Measurements from ENCODE around the gene NRP2.

The NRP2 gene

DNA sequence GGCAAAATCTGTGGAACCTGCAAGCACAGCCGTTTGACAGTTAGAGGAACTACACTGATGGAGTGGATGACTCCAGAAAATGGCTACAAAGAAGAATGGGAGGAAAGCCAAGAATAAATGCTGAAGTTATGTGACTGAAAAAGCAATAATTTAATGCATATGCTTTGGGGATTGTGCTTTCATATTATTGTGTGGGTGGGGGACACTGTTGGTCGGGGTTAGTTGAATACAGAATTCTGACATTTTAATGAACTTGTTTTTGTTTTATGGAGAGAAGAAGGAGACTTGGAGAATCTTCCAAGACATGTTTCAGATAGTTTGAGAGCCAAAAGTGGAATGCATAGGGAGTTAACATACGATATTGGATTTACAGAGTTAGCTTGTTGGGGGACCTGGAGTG lies 68.5 kb downstream of the NRP2 start:
- Histone ChIP-seq H3K36me3 (ENCODE audit: insufficient read depth, low read length) (no peaks in the 10 kb centered on the region), H4K20me1 (ENCODE audit: insufficient read depth, low read length) (no peaks in the 10 kb centered on the region), H3K9me3 (ENCODE audit: insufficient read depth, low read length, severe bottlenecking) (no peaks in the 10 kb centered on the region), H3K4me3 (ENCODE audit: low read depth in 1 of 2, low read length in 2 of 2) (no peak overlapping the region), H3K27ac (ENCODE audit: low read length) (no peak overlapping the region), H3K9ac (ENCODE audit: low read depth, low read length) (no peak overlapping the region), H3K27me3 (ENCODE audit: insufficient read depth, low read length, poor library complexity) (peaks cover 14% of the 10 kb centered on the region), H2AFZ (ENCODE audit: low read depth, low read length) (no peak overlapping the region), H3K4me2 (ENCODE audit: insufficient read depth, low read length) (no peak overlapping the region), H3K4me1 (ENCODE audit: insufficient read depth, low read length) (no peaks in the 10 kb centered on the region), H3K79me2 (ENCODE audit: insufficient read depth, low read length) (no peaks in the 10 kb centered on the region)
- TF ChIP-seq CTCF (IDR thresholded peaks at IDR 0.05; ENCODE audit: borderline replicate concordance, extremely low read depth, low read length, poor library complexity, severe bottlenecking) (no peak), EZH2 (IDR thresholded peaks at IDR 0.05; ENCODE audit: borderline replicate concordance, low read depth, low read length, severe bottlenecking) (no peak)
- ATAC-seq (ENCODE audit: insufficient read depth, low read depth) (no peak), DNase-seq (no peak)

GRCh38 chr2:205751569-205752031 lies 69.3 kb downstream of the NRP2 start:
- no peak for ATAC-seq (ENCODE audit: insufficient read depth, low read depth)
- no peaks in the 10 kb centered on the region for H3K9me3 ChIP-seq (ENCODE audit: insufficient read depth, low read length, severe bottlenecking)
- no peak overlapping the region for H2AFZ ChIP-seq (ENCODE audit: low read depth, low read length)
- no peak for DNase-seq
- H3K27me3 ChIP-seq (ENCODE audit: insufficient read depth, low read length, poor library complexity) = peaks cover 13% of the 10 kb centered on the region
- H3K36me3 ChIP-seq (ENCODE audit: insufficient read depth, low read length) = no peaks in the 10 kb centered on the region
- no peak overlapping the region for H3K9ac ChIP-seq (ENCODE audit: low read depth, low read length)
- H3K79me2 ChIP-seq (ENCODE audit: insufficient read depth, low read length) = no peaks in the 10 kb centered on the region
- no peak overlapping the region for H3K4me3 ChIP-seq (ENCODE audit: low read depth in 1 of 2, low read length in 2 of 2)
- no peaks in the 10 kb centered on the region for H3K4me1 ChIP-seq (ENCODE audit: insufficient read depth, low read length)
- no peak overlapping the region for H3K27ac ChIP-seq (ENCODE audit: low read length)
- no peak overlapping the region for H3K4me2 ChIP-seq (ENCODE audit: insufficient read depth, low read length)
- H4K20me1 ChIP-seq (ENCODE audit: insufficient read depth, low read length) = no peaks in the 10 kb centered on the region
- TF ChIP-seq CTCF (IDR thresholded peaks at IDR 0.05; ENCODE audit: borderline replicate concordance, extremely low read depth, low read length, poor library complexity, severe bottlenecking) = no peak
- no peak for TF ChIP-seq EZH2 (IDR thresholded peaks at IDR 0.05; ENCODE audit: borderline replicate concordance, low read depth, low read length, severe bottlenecking)

- Histone ChIP-seq H3K36me3 (ENCODE audit: insufficient read depth, low read length) (no peaks in the 10 kb centered on the region), H2AFZ (ENCODE audit: low read depth, low read length) (no peak overlapping the region), H3K9me3 (ENCODE audit: insufficient read depth, low read length, severe bottlenecking) (no peaks in the 10 kb centered on the region), H3K4me2 (ENCODE audit: insufficient read depth, low read length) (no peak overlapping the region), H3K79me2 (ENCODE audit: insufficient read depth, low read length) (no peaks in the 10 kb centered on the region), H3K27ac (ENCODE audit: low read length) (no peak overlapping the region), H4K20me1 (ENCODE audit: insufficient read depth, low read length) (no peaks in the 10 kb centered on the region), H3K4me3 (ENCODE audit: low read depth in 1 of 2, low read length in 2 of 2) (no peak overlapping the region), H3K4me1 (ENCODE audit: insufficient read depth, low read length) (no peaks in the 10 kb centered on the region), H3K27me3 (ENCODE audit: insufficient read depth, low read length, poor library complexity) (peaks cover 11% of the 10 kb centered on the region), H3K9ac (ENCODE audit: low read depth, low read length) (no peak overlapping the region)
- DNase-seq (no peak), ATAC-seq (ENCODE audit: insufficient read depth, low read depth) (no peak)
- no peak for TF ChIP-seq CTCF (IDR thresholded peaks at IDR 0.05; ENCODE audit: borderline replicate concordance, extremely low read depth, low read length, poor library complexity, severe bottlenecking)
- TF ChIP-seq EZH2 (IDR thresholded peaks at IDR 0.05; ENCODE audit: borderline replicate concordance, low read depth, low read length, severe bottlenecking) = no peak
Observed at GRCh38 chr2:205752296-205752820, 70.1 kb downstream of the NRP2 start.

GRCh38 chr2:205752924-205753323 lies 70.6 kb downstream of the NRP2 start:
- Histone ChIP-seq H3K9me3 (ENCODE audit: insufficient read depth, low read length, severe bottlenecking) (no peaks in the 10 kb centered on the region), H3K79me2 (ENCODE audit: insufficient read depth, low read length) (no peaks in the 10 kb centered on the region), H2AFZ (ENCODE audit: low read depth, low read length) (no peak overlapping the region), H3K27ac (ENCODE audit: low read length) (no peak overlapping the region), H3K4me1 (ENCODE audit: insufficient read depth, low read length) (no peaks in the 10 kb centered on the region), H4K20me1 (ENCODE audit: insufficient read depth, low read length) (no peaks in the 10 kb centered on the region), H3K4me3 (ENCODE audit: low read depth in 1 of 2, low read length in 2 of 2) (no peak overlapping the region), H3K9ac (ENCODE audit: low read depth, low read length) (no peak overlapping the region), H3K27me3 (ENCODE audit: insufficient read depth, low read length, poor library complexity) (peaks cover 11% of the 10 kb centered on the region), H3K4me2 (ENCODE audit: insufficient read depth, low read length) (no peak overlapping the region), H3K36me3 (ENCODE audit: insufficient read depth, low read length) (no peaks in the 10 kb centered on the region)
- no peak for TF ChIP-seq EZH2 (IDR thresholded peaks at IDR 0.05; ENCODE audit: borderline replicate concordance, low read depth, low read length, severe bottlenecking)
- no peak for TF ChIP-seq CTCF (IDR thresholded peaks at IDR 0.05; ENCODE audit: borderline replicate concordance, extremely low read depth, low read length, poor library complexity, severe bottlenecking)
- ATAC-seq (ENCODE audit: insufficient read depth, low read depth) (no peak), DNase-seq (no peak)
